Epithelial cell of alveolus of lung (primary cell): ENCODE results near the gene ZCCHC4. TPM values are rescaled to one million over a fixed set of nuclear protein-coding genes. Genes with fewer than 3 reads are reported as not detected.

Experiments used
- total RNA-seq: library from RNA; depleted of rRNA; stranded (reverse); fragments of >200 nt; gene quantifications from 2 replicates; pipeline ENCODE4 v1.2.1, GENCODE V29; 2015

The ZCCHC4 gene, protein sequence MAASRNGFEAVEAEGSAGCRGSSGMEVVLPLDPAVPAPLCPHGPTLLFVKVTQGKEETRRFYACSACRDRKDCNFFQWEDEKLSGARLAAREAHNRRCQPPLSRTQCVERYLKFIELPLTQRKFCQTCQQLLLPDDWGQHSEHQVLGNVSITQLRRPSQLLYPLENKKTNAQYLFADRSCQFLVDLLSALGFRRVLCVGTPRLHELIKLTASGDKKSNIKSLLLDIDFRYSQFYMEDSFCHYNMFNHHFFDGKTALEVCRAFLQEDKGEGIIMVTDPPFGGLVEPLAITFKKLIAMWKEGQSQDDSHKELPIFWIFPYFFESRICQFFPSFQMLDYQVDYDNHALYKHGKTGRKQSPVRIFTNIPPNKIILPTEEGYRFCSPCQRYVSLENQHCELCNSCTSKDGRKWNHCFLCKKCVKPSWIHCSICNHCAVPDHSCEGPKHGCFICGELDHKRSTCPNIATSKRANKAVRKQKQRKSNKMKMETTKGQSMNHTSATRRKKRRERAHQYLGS
- 5.6 and 8.3 TPM in 2 replicates for total RNA-seq

DNA sequence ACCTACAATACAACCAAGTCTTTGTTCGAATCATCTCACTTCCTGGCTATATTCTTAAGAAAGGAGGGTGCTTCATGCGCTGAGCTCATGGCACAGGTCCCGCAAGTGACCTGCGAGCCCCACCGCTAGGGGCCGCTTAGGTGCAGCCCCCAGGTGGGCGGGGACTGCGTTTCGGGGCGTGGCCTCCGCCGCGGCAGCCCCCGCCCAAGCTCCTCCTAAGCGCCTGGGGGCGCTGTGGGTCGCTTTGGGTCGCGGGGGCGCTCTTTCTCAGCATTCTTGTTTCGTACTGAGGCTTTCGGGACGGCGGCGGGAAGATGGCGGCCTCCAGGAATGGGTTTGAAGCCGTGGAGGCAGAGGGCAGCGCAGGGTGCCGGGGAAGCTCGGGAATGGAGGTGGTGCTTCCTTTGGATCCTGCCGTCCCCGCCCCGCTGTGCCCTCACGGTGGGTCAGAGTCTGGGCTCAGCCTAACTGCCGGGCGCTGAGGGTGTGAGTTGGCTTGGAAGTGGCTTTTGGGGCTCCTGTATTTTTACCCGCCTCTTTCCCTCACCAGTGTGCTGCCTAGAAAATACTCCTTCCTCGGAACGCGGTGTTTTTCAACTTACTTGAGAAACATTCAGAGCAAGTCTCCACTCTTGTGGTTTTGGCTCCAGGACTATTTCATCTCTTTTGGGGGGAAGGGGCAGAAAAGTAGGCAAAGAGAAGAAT lies at the start of gene ZCCHC4:
Gene ZCCHC4, plus strand, starts transcription at position 279 of the 705 bp plus-strand sequence. Its CDS starts 36 bp downstream, at position 315.

DNA sequence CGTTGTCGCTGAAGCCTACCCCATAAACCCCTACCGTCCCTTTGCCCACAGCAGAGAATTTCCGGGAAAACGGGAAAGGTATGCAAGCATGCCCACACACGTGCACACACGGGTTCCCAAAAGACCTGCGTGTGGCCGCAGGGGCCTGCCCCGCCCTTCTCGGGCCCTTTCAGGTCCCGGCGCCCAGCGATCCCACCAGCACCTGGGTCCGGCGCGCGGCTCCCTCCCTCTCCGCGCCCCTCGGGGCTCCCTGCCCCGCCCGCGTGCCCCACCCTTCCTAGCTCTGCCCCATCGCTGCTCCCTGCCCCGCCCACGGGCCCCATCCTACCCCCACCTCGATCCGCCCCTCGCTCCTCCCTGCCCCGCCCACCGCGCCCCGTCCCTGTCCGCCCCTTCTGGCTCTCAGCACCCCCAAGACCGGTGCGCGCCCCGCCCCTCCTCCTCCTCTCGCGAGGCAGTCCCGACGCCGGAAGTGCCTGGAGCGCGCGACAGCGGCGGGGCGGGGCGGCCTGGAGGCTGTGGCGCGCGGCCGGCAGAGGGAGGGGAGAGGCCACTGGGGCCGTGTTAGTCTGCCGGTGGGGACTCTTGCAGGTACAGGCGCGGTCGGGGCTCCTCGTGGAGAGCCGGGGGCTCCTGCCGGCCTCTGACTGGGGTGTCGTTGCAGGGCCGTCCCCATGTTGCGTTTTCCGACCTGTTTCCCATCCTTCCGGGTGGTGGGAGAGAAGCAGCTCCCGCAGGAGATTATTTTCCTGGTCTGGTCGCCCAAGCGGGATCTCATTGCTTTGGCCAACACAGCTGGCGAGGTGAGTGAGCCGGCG lies 64.4 kb downstream of the ZCCHC4 start, which contains the start of gene ANAPC4:
Gene ANAPC4, plus strand, starts transcription at position 510 of the 818 bp plus-strand sequence. Its CDS starts 165 bp downstream, at position 675.

Other genes starting within 250 kb of the ZCCHC4 start
- 4.5 and 8.8 TPM in 2 replicates for gene SEPSECS, start 152.3 kb upstream of the ZCCHC4 start, total RNA-seq
- 14.3 and 17.5 TPM in 2 replicates for gene PI4K2B, start 78.7 kb upstream of the ZCCHC4 start, total RNA-seq
- gene ANAPC4, start 64.5 kb downstream of the ZCCHC4 start, total RNA-seq: 13.8 and 20.0 TPM in 2 replicates